H7 (cell line): ENCODE data around the gene TSHR. TPM values are rescaled to one million over a fixed set of nuclear protein-coding genes. Genes with fewer than 3 reads are reported as not detected.
"Not testable (repeated sequence)": the region's sequence is repeated elsewhere in the genome, so short reads cannot be mapped to it uniquely, and the experiment has no call there.

Experiments
- DNase-seq: peaks from one replicate; pipeline ENCODE4 v3.0.0; 2012
- H3K27me3 ChIP-seq: 2 replicates; pipeline ENCODE4 v1.6.0; 2011; ENCODE audit warnings: mild to moderate bottlenecking, low read length; ENCODE audit not compliant: control insufficient read depth, insufficient read depth
- H3K36me3 ChIP-seq: replicated peaks from 2 replicates; pipeline ENCODE4 v1.5.1; 2011; ENCODE audit warnings: low read length; ENCODE audit not compliant: control insufficient read depth, insufficient read depth
- H3K4me3 ChIP-seq: 2 replicates; pipeline ENCODE4 v1.5.1; 2011; ENCODE audit warnings: low read depth, mild to moderate bottlenecking, control low read depth, low read length, moderate library complexity; ENCODE audit not compliant: insufficient read depth
- total RNA-seq: library from RNA; depleted of rRNA; stranded (reverse); fragments of >200 nt; shearing (Covaris generic); gene quantifications from 2 replicates; pipeline ENCODE4 v1.2.3, GENCODE V29; 2014

TSHR gene
- total RNA-seq, 1 experiment from 2014 or later, result not detected

GRCh38 chr14:80941241-80942185 is 13.9 kb upstream of the TSHR start, which contains the start of gene CEP128:
Gene CEP128 (minus strand): TSS chr14:80941738.
- H3K4me3 ChIP-seq, result peak within 1 kb of the TSS; percentile 70
- H3K36me3 ChIP-seq, result no peaks in the 10 kb centered on the region
- peak; percentile 86 for DNase-seq
- no peaks in the 10 kb centered on the region for H3K27me3 ChIP-seq

GRCh38 chr14:80942191-80942600 is 13.2 kb upstream of the TSHR start:
- H3K4me3 ChIP-seq, result 0 out of 2 replicates have a peak overlapping the region, but pooled peaks have one; percentile 3

GRCh38 chr14:80944861-80945617 is 10.4 kb upstream of the TSHR start:
- H3K4me3 ChIP-seq, result no peak overlapping the region
- no peaks in the 10 kb centered on the region; the same call in 1 of the 2 replicates for H3K27me3 ChIP-seq
- DNase-seq, result no peak
- no peaks in the 10 kb centered on the region for H3K36me3 ChIP-seq

More at GRCh38 chr14:80942191-80942600, 13.2 kb upstream of the TSHR start:
- no peak for DNase-seq
- Histone ChIP-seq H3K36me3 (no peaks in the 10 kb centered on the region), H3K27me3 (no peaks in the 10 kb centered on the region)

- H3K36me3 ChIP-seq, result no peaks in the 10 kb centered on the region
- no peak for DNase-seq
Observed at GRCh38 chr14:80946187-80946586, 9.2 kb upstream of the TSHR start.

GRCh38 chr14:80946797-80947196 is 8.6 kb upstream of the TSHR start:
- H3K27me3 ChIP-seq, result no peaks in the 10 kb centered on the region; the same call in 1 of the 2 replicates
- DNase-seq, result no peak
- H3K36me3 ChIP-seq, result no peaks in the 10 kb centered on the region
- no peak overlapping the region for H3K4me3 ChIP-seq

More at GRCh38 chr14:80946187-80946586, 9.2 kb upstream of the TSHR start:
- H3K4me3 ChIP-seq, result no peak overlapping the region
- no peaks in the 10 kb centered on the region; the same call in 1 of the 2 replicates for H3K27me3 ChIP-seq

GRCh38 chr14:80948291-80948690 is 7.1 kb upstream of the TSHR start:
- DNase-seq, result no peak
- Histone ChIP-seq H3K36me3 (no peaks in the 10 kb centered on the region), H3K27me3 (no peaks in the 10 kb centered on the region; the same call in 1 of the 2 replicates), H3K4me3 (no peak overlapping the region)

GRCh38 chr14:80951491-80951890 is 3.9 kb upstream of the TSHR start:
- peaks cover 11% of the 10 kb centered on the region for H3K27me3 ChIP-seq
- no peak for DNase-seq
- no peaks in the 10 kb centered on the region for H3K36me3 ChIP-seq
- no peak overlapping the region for H3K4me3 ChIP-seq

- H3K27me3 ChIP-seq, result peaks cover 11% of the 10 kb centered on the region
- not testable (repeated sequence) for DNase-seq, H3K4me3 ChIP-seq, H3K36me3 ChIP-seq
Observed at GRCh38 chr14:80953211-80953610, 2.2 kb upstream of the TSHR start.

GRCh38 chr14:80954687-80955299 is 628 bp upstream of the TSHR start:
- Histone ChIP-seq H3K4me3 (peak overlapping the region; percentile 46), H3K27me3 (peaks cover 11% of the 10 kb centered on the region), H3K36me3 (no peaks in the 10 kb centered on the region)
- DNase-seq, result peak; percentile 90

- Histone ChIP-seq H3K27me3 (peaks cover 11% of the 10 kb centered on the region), H3K36me3 (no peaks in the 10 kb centered on the region), H3K4me3 (no peak overlapping the region)
- no peak for DNase-seq
Observed at GRCh38 chr14:80956102-80956501, 681 bp downstream of the TSHR start.

GRCh38 chr14:80956922-80957321 is 1.5 kb downstream of the TSHR start:
- no peaks in the 10 kb centered on the region for H3K36me3 ChIP-seq
- DNase-seq, result no peak
- peaks cover 11% of the 10 kb centered on the region for H3K27me3 ChIP-seq
- no peak overlapping the region for H3K4me3 ChIP-seq

- no peaks in the 10 kb centered on the region for H3K36me3 ChIP-seq
Observed at GRCh38 chr14:80957613-80958012, 2.2 kb downstream of the TSHR start.

GRCh38 chr14:80958226-80958625 is 2.8 kb downstream of the TSHR start:
- H3K27me3 ChIP-seq, result peaks cover 11% of the 10 kb centered on the region

More at GRCh38 chr14:80957613-80958012, 2.2 kb downstream of the TSHR start:
- DNase-seq, result no peak
- peaks cover 11% of the 10 kb centered on the region for H3K27me3 ChIP-seq
- no peak overlapping the region for H3K4me3 ChIP-seq

GRCh38 chr14:80958939-80959338 is 3.5 kb downstream of the TSHR start:
- H3K4me3 ChIP-seq, result no peak overlapping the region
- H3K27me3 ChIP-seq, result peaks cover 11% of the 10 kb centered on the region
- no peak for DNase-seq
- no peaks in the 10 kb centered on the region for H3K36me3 ChIP-seq

More at GRCh38 chr14:80958226-80958625, 2.8 kb downstream of the TSHR start:
- Histone ChIP-seq H3K36me3 (no peaks in the 10 kb centered on the region), H3K4me3 (no peak overlapping the region)
- no peak for DNase-seq
